Neural cell (in vitro differentiated cells): ENCODE results near the gene EMILIN2. TPM values are rescaled to one million over a fixed set of nuclear protein-coding genes. Genes with fewer than 3 reads are reported as not detected.
"Not testable (repeated sequence)": the region's sequence is repeated elsewhere in the genome, so short reads cannot be mapped to it uniquely, and the experiment has no call there.

ENCODE experiments used
- H2AFZ ChIP-seq: fragments of 200-600, 300-800 bp; sonication (generic), shearing (Covaris generic); 2 replicates; pipeline ENCODE4 v1.6.0; 2014; ENCODE audit warnings: low read depth, mild to moderate bottlenecking, antibody characterized with exemption, low read length, moderate library complexity
- H3F3A ChIP-seq: fragments of 200-600 bp; shearing (Covaris generic); 2 replicates; pipeline ENCODE4 v1.6.1; 2016; ENCODE audit warnings: mild to moderate bottlenecking, moderate library complexity, mixed read lengths, antibody characterized with exemption, low read length; ENCODE audit not compliant: insufficient read depth, poor library complexity, severe bottlenecking
- H3K27ac ChIP-seq: fragments of 200-600, 300-800 bp; sonication (generic), shearing (Covaris generic); 2 replicates; pipeline ENCODE4 v1.5.1; 2014; ENCODE audit warnings: mild to moderate bottlenecking, low read length, moderate library complexity
- H3K27me3 ChIP-seq: fragments of 300-800, 200-600 bp; sonication (generic), shearing (Covaris generic); 2 replicates; pipeline ENCODE4 v1.6.0; 2014; ENCODE audit warnings: mild to moderate bottlenecking, low read depth, low read length, moderate library complexity; ENCODE audit not compliant: insufficient read depth
- H3K36me3 ChIP-seq: fragments of 300-800, 200-600 bp; sonication (generic), shearing (Covaris generic); 2 replicates; pipeline ENCODE4 v1.5.1; 2014; ENCODE audit warnings: mild to moderate bottlenecking, antibody characterized with exemption, low read length, moderate library complexity; ENCODE audit not compliant: insufficient read depth
- H3K4me2 ChIP-seq: fragments of 300-800, 200-600 bp; sonication (generic), shearing (Covaris generic); 2 replicates; pipeline ENCODE4 v1.6.0; 2014; ENCODE audit warnings: mild to moderate bottlenecking, low read length
- H3K4me3 ChIP-seq: fragments of 300-800, 200-600 bp; sonication (generic), shearing (Covaris generic); 2 replicates; pipeline ENCODE4 v1.5.1; 2014; ENCODE audit warnings: mild to moderate bottlenecking, low read length, moderate library complexity
- H3K79me2 ChIP-seq: fragments of 200-600 bp; shearing (Covaris generic); replicated peaks from 2 replicates; pipeline ENCODE4 v1.6.0; 2014; ENCODE audit warnings: mild to moderate bottlenecking, low read length, moderate library complexity; ENCODE audit not compliant: insufficient read depth
- H3K9ac ChIP-seq: fragments of 300-800, 200-600 bp; sonication (generic), shearing (Covaris generic); 2 replicates; pipeline ENCODE4 v1.6.1; 2016; ENCODE audit warnings: mild to moderate bottlenecking, low read length, mixed read lengths
- H3K9me2 ChIP-seq: fragments of 200-600 bp; shearing (Covaris generic); 2 replicates; pipeline ENCODE4 v1.6.1; 2016; ENCODE audit warnings: mild to moderate bottlenecking, low read length, mixed read lengths; ENCODE audit not compliant: insufficient read depth
- H3K9me3 ChIP-seq: fragments of 200-600, 300-800 bp; sonication (generic), shearing (Covaris generic); 2 replicates; pipeline ENCODE4 v1.6.1; 2016; ENCODE audit warnings: mild to moderate bottlenecking, mixed run types, low read length, moderate library complexity, mixed read lengths
- H4K20me1 ChIP-seq: fragments of 200-600 bp; shearing (Covaris generic); 2 replicates; pipeline ENCODE4 v1.6.1; 2016; ENCODE audit warnings: mild to moderate bottlenecking, mixed run types; ENCODE audit not compliant: insufficient read depth
- CTCF ChIP-seq: fragments of 450-650 bp; IDR thresholded peaks from 2 replicates; pipeline ENCODE4 v1.5.1; 2014; ENCODE audit warnings: antibody characterized with exemption, mild to moderate bottlenecking, moderate library complexity; ENCODE audit not compliant: poor library complexity, severe bottlenecking
- EZH2 ChIP-seq: fragments of 200-600, 300-800 bp; shearing (Covaris generic), sonication (generic); IDR thresholded peaks from 2 replicates; pipeline ENCODE4 v1.6.1; 2014; ENCODE audit warnings: antibody characterized with exemption, low read length, borderline replicate concordance, mild to moderate bottlenecking; ENCODE audit not compliant: insufficient read depth, poor library complexity, severe bottlenecking
- MXI1 ChIP-seq: fragments of 450-650 bp; conservative IDR thresholded peaks from 2 replicates; pipeline ENCODE4 v1.6.1; 2014; ENCODE audit warnings: antibody characterized with exemption, mild to moderate bottlenecking; ENCODE audit not compliant: poor library complexity, severe bottlenecking
- POLR2AphosphoS5 ChIP-seq: IDR thresholded peaks from 2 replicates; pipeline ENCODE4 v1.6.1; 2012
- RAD21 ChIP-seq: fragments of 450-650 bp; conservative IDR thresholded peaks from 2 replicates; pipeline ENCODE4 v1.6.1; 2014; ENCODE audit warnings: antibody characterized with exemption, mild to moderate bottlenecking, moderate library complexity
- REST ChIP-seq: IDR thresholded peaks from 2 replicates; pipeline ENCODE4 v1.6.1; 2012; ENCODE audit warnings: borderline replicate concordance
- polyA plus RNA-seq: library from polyadenylated mRNA; depleted of rRNA; stranded (reverse); fragments of >200 nt; gene quantifications from 2 replicates; pipeline ENCODE4 v1.2.3, GENCODE V29; 2014

EMILIN2 gene
- polyA plus RNA-seq, 1 donor from 2014 or later: not detected

GRCh38 chr18:2856547-2857170, 9.9 kb downstream of the EMILIN2 start:
- no peak overlapping the region for H3K27ac ChIP-seq
- H3K9me3 ChIP-seq: no peaks in the 10 kb centered on the region
- no peaks in the 10 kb centered on the region for H4K20me1 ChIP-seq
- no peaks in the 10 kb centered on the region for H3K27me3 ChIP-seq
- no peaks in the 10 kb centered on the region for H3K79me2 ChIP-seq
- H2AFZ ChIP-seq: no peak overlapping the region
- H3K4me2 ChIP-seq: no peak overlapping the region
- no peak overlapping the region for H3K9ac ChIP-seq
- no peak overlapping the region for H3K4me3 ChIP-seq
- H3F3A ChIP-seq: no peaks in the 10 kb centered on the region
- H3K36me3 ChIP-seq: no peaks in the 10 kb centered on the region
- no peak for TF ChIP-seq EZH2
- no peak for TF ChIP-seq RAD21
- no peak for TF ChIP-seq MXI1
- no peak for TF ChIP-seq CTCF
- no peak for TF ChIP-seq POLR2AphosphoS5
- no peak for TF ChIP-seq REST
- H3K9me2 ChIP-seq: no peaks in the 10 kb centered on the region

GRCh38 chr18:2857491-2858131, 10.8 kb downstream of the EMILIN2 start:
- Histone ChIP-seq H2AFZ (no peak overlapping the region), H3K9me2 (no peaks in the 10 kb centered on the region), H4K20me1 (no peaks in the 10 kb centered on the region), H3F3A (no peaks in the 10 kb centered on the region), H3K4me2 (no peak overlapping the region), H3K27ac (no peak overlapping the region), H3K9me3 (no peaks in the 10 kb centered on the region), H3K36me3 (no peaks in the 10 kb centered on the region), H3K9ac (no peak overlapping the region), H3K4me3 (no peak overlapping the region), H3K79me2 (no peaks in the 10 kb centered on the region), H3K27me3 (no peaks in the 10 kb centered on the region)
- TF ChIP-seq POLR2AphosphoS5 (no peak), CTCF (no peak), MXI1 (no peak), EZH2 (no peak)

- not testable (repeated sequence) for H3K4me2 ChIP-seq, H3K27ac ChIP-seq, H3F3A ChIP-seq, H2AFZ ChIP-seq, H3K36me3 ChIP-seq, H3K9me2 ChIP-seq, H3K27me3 ChIP-seq, H4K20me1 ChIP-seq, H3K9ac ChIP-seq, H3K79me2 ChIP-seq, H3K9me3 ChIP-seq, H3K4me3 ChIP-seq
Measured at GRCh38 chr18:2860397-2860796, 13.6 kb downstream of the EMILIN2 start.

GRCh38 chr18:2863997-2864396, 17.2 kb downstream of the EMILIN2 start:
- H3F3A ChIP-seq, H3K27ac ChIP-seq, H3K79me2 ChIP-seq, H3K9me3 ChIP-seq, H3K9me2 ChIP-seq, H3K4me3 ChIP-seq, H4K20me1 ChIP-seq, H2AFZ ChIP-seq, H3K27me3 ChIP-seq, H3K9ac ChIP-seq, H3K36me3 ChIP-seq, H3K4me2 ChIP-seq: not testable (repeated sequence)

- not testable (repeated sequence) for H3K79me2 ChIP-seq, H3K36me3 ChIP-seq, H3F3A ChIP-seq, H3K9ac ChIP-seq, H3K27ac ChIP-seq, H3K9me3 ChIP-seq, H4K20me1 ChIP-seq, H3K4me2 ChIP-seq, H3K27me3 ChIP-seq, H3K4me3 ChIP-seq, H3K9me2 ChIP-seq, H2AFZ ChIP-seq
Measured at GRCh38 chr18:2866465-2866864, 19.7 kb downstream of the EMILIN2 start.
